Measurements from ENCODE around the gene FRMPD3.

The FRMPD3 gene

DNA sequence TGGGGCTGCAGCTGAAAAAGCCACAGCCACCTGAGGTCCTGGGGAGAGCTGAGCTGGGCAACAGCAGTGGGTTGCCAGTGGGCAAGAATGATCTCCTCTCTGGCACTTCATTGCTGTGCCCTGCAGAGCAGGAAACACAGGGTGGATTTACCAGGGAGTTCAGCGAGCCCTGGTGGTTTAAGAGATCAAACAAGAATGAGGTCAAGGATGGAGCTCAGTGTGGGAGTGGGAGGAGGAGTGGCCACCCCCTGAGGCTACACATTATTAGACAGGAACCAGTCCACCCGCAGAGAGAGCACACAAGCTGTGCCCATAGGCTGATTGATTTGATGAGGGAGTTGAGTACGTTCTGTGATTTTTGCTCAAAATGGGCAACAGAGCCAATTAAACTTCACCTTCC lies 47.3 kb downstream of the FRMPD3 start:
- Histone ChIP-seq H3K27ac (ENCODE audit: extremely low read depth, low read depth, low read length) (no peak overlapping the region), H3K4me3 (ENCODE audit: low read depth, low read length) (no peak overlapping the region), H3K9me3 (ENCODE audit: control insufficient read depth, insufficient read depth, low read depth, low read length) (no peaks in the 10 kb centered on the region), H3K36me3 (ENCODE audit: control insufficient read depth in 2 of 2, insufficient read depth in 1 of 2, low read length in 2 of 2) (no peaks in the 10 kb centered on the region), H3K4me1 (ENCODE audit: control insufficient read depth, insufficient read depth, low read length) (no peaks in the 10 kb centered on the region)
- TF ChIP-seq BCL11B (tag by site-specific recombination; IDR thresholded peaks at IDR 0.05; ENCODE audit: low read depth) (no peak), ZSCAN30 (tag by site-specific recombination; IDR thresholded peaks at IDR 0.05) (no peak), ZIC2 (tag by site-specific recombination; IDR thresholded peaks at IDR 0.05) (peak; percentile 97), PRDM1 (tag by site-specific recombination; IDR thresholded peaks at IDR 0.05) (no peak), SP2 (tag by site-specific recombination; IDR thresholded peaks at IDR 0.05) (no peak), WT1 (tag by site-specific recombination; IDR thresholded peaks at IDR 0.05) (no peak), ZNF654 (tag by site-specific recombination; IDR thresholded peaks at IDR 0.05; ENCODE audit: low read depth) (no peak), ZFHX2 (tag by site-specific recombination; conservative IDR thresholded peaks at IDR 0.05) (peak; percentile 30; the same call in 1 of the 2 replicates), EGR2 (tag by site-specific recombination; IDR thresholded peaks at IDR 0.05; ENCODE audit: low read depth) (peak; percentile 60)
- ChIA-PET CTCF (interaction anchor here (0.9 to 1.2 kb wide), 2 partner anchors 46 to 603 kb away, joined by 3 read pairs; no protein-coding TSS in a partner anchor), POLR2A (no interaction called here)
